Panc1 (cell line): ENCODE data around the gene EML6.

Source experiments
- POLR2AphosphoS5 ChIP-seq: IDR thresholded peaks from 2 replicates; pipeline ENCODE4 v1.6.1; 2012; ENCODE audit warnings: mild to moderate bottlenecking, low read depth, low read length, moderate library complexity
- SIN3A ChIP-seq: IDR thresholded peaks from 2 replicates; pipeline ENCODE4 v1.6.1; 2012; ENCODE audit warnings: low read depth, mild to moderate bottlenecking, low read length, moderate library complexity, borderline replicate concordance; ENCODE audit not compliant: insufficient read depth
- TCF7L2 ChIP-seq: IDR thresholded peaks from 2 replicates; pipeline ENCODE4 v1.6.1; 2011; ENCODE audit warnings: mild to moderate bottlenecking, low read depth, low read length, inconsistent platforms
- TF ChIP-seq, protein P1 (sequence below): fragments of 450-650 bp; IDR thresholded peaks from 2 replicates; pipeline ENCODE4 v1.5.1; 2017; ENCODE audit warnings: mild to moderate bottlenecking
- TF ChIP-seq, protein P2 (sequence below), 2 experiments: IDR thresholded peaks; 2 replicates each; pipeline ENCODE4 v1.6.1; 2011 to 2012; ENCODE audit warnings: low read depth in 2 of 2, control low read depth in 1 of 2, low read length in 1 of 2, mild to moderate bottlenecking in 1 of 2, moderate library complexity in 1 of 2; ENCODE audit not compliant: insufficient read depth in 1 of 2

DNA sequence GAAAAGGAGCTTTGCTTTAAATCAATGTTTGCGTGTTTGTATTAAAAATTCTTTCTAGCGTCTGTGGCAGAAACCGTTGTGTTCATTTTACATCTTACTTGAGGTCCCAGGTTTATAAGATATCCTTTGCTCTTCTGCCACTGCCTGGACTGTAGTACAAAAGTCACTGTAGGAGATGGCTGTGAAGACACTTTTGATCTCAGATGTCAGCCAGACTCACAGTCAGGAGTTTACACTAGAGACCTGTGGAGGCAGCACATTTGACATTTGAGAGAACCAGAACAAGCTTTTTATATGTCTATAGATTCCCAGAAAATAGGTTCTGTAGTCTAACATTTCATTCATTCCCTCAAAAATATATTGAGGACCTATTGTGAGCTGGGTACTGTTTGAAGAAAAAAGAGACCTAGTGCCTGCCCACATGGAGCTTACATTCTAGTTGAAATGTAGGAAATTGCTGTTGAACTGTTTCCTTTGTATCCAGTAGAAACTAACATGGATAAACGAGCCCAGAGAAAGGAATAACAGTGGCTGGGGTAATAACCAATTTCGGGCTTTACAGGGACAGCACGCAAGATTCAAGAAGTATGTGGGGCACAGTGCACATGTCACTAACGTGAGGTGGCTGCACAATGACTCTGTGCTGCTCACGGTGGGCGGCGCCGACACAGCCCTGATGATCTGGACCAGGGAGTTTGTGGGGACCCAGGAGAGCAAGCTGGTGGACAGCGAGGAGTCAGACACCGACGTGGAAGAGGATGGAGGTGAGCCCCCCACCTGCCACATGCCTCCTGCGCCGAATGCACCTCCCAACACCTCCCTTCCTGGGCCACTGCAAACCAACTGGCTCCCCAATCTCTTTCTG, 204.5 kb downstream of the EML6 start:
- TF ChIP-seq, protein P1, sequence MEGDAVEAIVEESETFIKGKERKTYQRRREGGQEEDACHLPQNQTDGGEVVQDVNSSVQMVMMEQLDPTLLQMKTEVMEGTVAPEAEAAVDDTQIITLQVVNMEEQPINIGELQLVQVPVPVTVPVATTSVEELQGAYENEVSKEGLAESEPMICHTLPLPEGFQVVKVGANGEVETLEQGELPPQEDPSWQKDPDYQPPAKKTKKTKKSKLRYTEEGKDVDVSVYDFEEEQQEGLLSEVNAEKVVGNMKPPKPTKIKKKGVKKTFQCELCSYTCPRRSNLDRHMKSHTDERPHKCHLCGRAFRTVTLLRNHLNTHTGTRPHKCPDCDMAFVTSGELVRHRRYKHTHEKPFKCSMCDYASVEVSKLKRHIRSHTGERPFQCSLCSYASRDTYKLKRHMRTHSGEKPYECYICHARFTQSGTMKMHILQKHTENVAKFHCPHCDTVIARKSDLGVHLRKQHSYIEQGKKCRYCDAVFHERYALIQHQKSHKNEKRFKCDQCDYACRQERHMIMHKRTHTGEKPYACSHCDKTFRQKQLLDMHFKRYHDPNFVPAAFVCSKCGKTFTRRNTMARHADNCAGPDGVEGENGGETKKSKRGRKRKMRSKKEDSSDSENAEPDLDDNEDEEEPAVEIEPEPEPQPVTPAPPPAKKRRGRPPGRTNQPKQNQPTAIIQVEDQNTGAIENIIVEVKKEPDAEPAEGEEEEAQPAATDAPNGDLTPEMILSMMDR = no peak
- TF ChIP-seq POLR2AphosphoS5 (no peak), TCF7L2 (no peak), SIN3A (no peak)
- TF ChIP-seq, protein P2, sequence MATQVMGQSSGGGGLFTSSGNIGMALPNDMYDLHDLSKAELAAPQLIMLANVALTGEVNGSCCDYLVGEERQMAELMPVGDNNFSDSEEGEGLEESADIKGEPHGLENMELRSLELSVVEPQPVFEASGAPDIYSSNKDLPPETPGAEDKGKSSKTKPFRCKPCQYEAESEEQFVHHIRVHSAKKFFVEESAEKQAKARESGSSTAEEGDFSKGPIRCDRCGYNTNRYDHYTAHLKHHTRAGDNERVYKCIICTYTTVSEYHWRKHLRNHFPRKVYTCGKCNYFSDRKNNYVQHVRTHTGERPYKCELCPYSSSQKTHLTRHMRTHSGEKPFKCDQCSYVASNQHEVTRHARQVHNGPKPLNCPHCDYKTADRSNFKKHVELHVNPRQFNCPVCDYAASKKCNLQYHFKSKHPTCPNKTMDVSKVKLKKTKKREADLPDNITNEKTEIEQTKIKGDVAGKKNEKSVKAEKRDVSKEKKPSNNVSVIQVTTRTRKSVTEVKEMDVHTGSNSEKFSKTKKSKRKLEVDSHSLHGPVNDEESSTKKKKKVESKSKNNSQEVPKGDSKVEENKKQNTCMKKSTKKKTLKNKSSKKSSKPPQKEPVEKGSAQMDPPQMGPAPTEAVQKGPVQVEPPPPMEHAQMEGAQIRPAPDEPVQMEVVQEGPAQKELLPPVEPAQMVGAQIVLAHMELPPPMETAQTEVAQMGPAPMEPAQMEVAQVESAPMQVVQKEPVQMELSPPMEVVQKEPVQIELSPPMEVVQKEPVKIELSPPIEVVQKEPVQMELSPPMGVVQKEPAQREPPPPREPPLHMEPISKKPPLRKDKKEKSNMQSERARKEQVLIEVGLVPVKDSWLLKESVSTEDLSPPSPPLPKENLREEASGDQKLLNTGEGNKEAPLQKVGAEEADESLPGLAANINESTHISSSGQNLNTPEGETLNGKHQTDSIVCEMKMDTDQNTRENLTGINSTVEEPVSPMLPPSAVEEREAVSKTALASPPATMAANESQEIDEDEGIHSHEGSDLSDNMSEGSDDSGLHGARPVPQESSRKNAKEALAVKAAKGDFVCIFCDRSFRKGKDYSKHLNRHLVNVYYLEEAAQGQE (IDR thresholded peaks at IDR 0.05; ENCODE audit: insufficient read depth in 1 of 2, low read depth in 2 of 2, low read length in 1 of 2) = no peak
